ENCODE measurements around the gene MED1.

GRCh38 chr17:39361064-39361463 is 90.0 kb downstream of the MED1 start:
- TF ChIP-seq CTCF (optimal IDR thresholded peaks at IDR 0.05 in 1 of 3, IDR thresholded peaks at IDR 0.05 in 1 of 3, conservative IDR thresholded peaks at IDR 0.05 in 1 of 3; ENCODE audit: extremely low read depth in 1 of 3, insufficient read depth in 2 of 3, low read length in 3 of 3) (no peak), EZH2 (IDR thresholded peaks at IDR 0.05; ENCODE audit: low read length) (no peak)
